Measurements from ENCODE around the gene SLCO3A1. TPM values are rescaled to one million over a fixed set of nuclear protein-coding genes. Genes with fewer than 3 reads are reported as not detected.

SLCO3A1 gene
- total RNA-seq, 1 experiment from 2014 or later: 9.1 TPM

GRCh38 chr15:92184679-92185230, 331.2 kb downstream of the SLCO3A1 start:
- no peak overlapping the region for H3K27ac Mint-ChIP-seq
- no peaks in the 10 kb centered on the region for H3K4me1 Mint-ChIP-seq
- H3K36me3 Mint-ChIP-seq: no peaks in the 10 kb centered on the region
- ATAC-seq (no peak), DNase-seq (ENCODE audit: low spot score) (no peak)
- no peak for TF ChIP-seq MAX (CRISPR knock-in tag; IDR thresholded peaks at IDR 0.05)
- no peak for TF ChIP-seq ATF2 (CRISPR knock-in tag; IDR thresholded peaks at IDR 0.05; ENCODE audit: borderline replicate concordance, low read depth)
- no peak for TF ChIP-seq IRF1 (CRISPR knock-in tag; IDR thresholded peaks at IDR 0.05)
- no peak for TF ChIP-seq TEAD4 (CRISPR knock-in tag; IDR thresholded peaks at IDR 0.05)
- TF ChIP-seq FOXJ3 (CRISPR knock-in tag; IDR thresholded peaks at IDR 0.05; ENCODE audit: borderline replicate concordance): no peak
- no peak for TF ChIP-seq ELF4 (CRISPR knock-in tag; IDR thresholded peaks at IDR 0.05; ENCODE audit: low read depth)
- no peak for TF ChIP-seq MYBL2 (CRISPR knock-in tag; IDR thresholded peaks at IDR 0.05)
- TF ChIP-seq OVOL2 (CRISPR knock-in tag; IDR thresholded peaks at IDR 0.05; ENCODE audit: borderline replicate concordance): no peak
- no peak for TF ChIP-seq ARID4B (CRISPR knock-in tag; IDR thresholded peaks at IDR 0.05; ENCODE audit: borderline replicate concordance)
- TF ChIP-seq TP53 (CRISPR knock-in tag; IDR thresholded peaks at IDR 0.05): no peak
- no peak for TF ChIP-seq RORB (CRISPR knock-in tag; IDR thresholded peaks at IDR 0.05)
- TF ChIP-seq PRRX2 (CRISPR knock-in tag; IDR thresholded peaks at IDR 0.05): no peak
- TF ChIP-seq MXD4 (CRISPR knock-in tag; IDR thresholded peaks at IDR 0.05; ENCODE audit: borderline replicate concordance): no peak
- TF ChIP-seq SOX15 (CRISPR knock-in tag; IDR thresholded peaks at IDR 0.05): no peak
- no peak for TF ChIP-seq RELA (CRISPR knock-in tag; IDR thresholded peaks at IDR 0.05; ENCODE audit: borderline replicate concordance)
- ChIA-PET CTCF (interaction anchor here (1.8 kb wide), 1 partner anchor 87 kb away, joined by 4 read pairs; no protein-coding TSS in a partner anchor), POLR2A (no interaction called here)
- no peaks in the 10 kb centered on the region for H3K27me3 Mint-ChIP-seq (ENCODE audit: low read depth)
- no peak overlapping the region for H3K4me3 Mint-ChIP-seq
- H3K9me3 Mint-ChIP-seq: no peaks in the 10 kb centered on the region

- ATAC-seq (no peak), DNase-seq (ENCODE audit: low spot score) (no peak)
- H3K4me3 Mint-ChIP-seq: no peak overlapping the region
- H3K36me3 Mint-ChIP-seq: no peaks in the 10 kb centered on the region
- H3K4me1 Mint-ChIP-seq: no peaks in the 10 kb centered on the region
- H3K9me3 Mint-ChIP-seq: no peaks in the 10 kb centered on the region; the same call in 1 of the 2 replicates
- H3K27me3 Mint-ChIP-seq (ENCODE audit: low read depth): no peaks in the 10 kb centered on the region
- TF ChIP-seq, protein P1, sequence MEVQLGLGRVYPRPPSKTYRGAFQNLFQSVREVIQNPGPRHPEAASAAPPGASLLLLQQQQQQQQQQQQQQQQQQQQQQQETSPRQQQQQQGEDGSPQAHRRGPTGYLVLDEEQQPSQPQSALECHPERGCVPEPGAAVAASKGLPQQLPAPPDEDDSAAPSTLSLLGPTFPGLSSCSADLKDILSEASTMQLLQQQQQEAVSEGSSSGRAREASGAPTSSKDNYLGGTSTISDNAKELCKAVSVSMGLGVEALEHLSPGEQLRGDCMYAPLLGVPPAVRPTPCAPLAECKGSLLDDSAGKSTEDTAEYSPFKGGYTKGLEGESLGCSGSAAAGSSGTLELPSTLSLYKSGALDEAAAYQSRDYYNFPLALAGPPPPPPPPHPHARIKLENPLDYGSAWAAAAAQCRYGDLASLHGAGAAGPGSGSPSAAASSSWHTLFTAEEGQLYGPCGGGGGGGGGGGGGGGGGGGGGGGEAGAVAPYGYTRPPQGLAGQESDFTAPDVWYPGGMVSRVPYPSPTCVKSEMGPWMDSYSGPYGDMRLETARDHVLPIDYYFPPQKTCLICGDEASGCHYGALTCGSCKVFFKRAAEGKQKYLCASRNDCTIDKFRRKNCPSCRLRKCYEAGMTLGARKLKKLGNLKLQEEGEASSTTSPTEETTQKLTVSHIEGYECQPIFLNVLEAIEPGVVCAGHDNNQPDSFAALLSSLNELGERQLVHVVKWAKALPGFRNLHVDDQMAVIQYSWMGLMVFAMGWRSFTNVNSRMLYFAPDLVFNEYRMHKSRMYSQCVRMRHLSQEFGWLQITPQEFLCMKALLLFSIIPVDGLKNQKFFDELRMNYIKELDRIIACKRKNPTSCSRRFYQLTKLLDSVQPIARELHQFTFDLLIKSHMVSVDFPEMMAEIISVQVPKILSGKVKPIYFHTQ (CRISPR knock-in tag; IDR thresholded peaks at IDR 0.05): no peak
- TF ChIP-seq ATF3 (CRISPR knock-in tag; conservative IDR thresholded peaks at IDR 0.05): no peak
- no peak for TF ChIP-seq SMAD3 (CRISPR knock-in tag; IDR thresholded peaks at IDR 0.05; ENCODE audit: borderline replicate concordance)
- TF ChIP-seq ARID4B (CRISPR knock-in tag; IDR thresholded peaks at IDR 0.05; ENCODE audit: borderline replicate concordance): no peak
- no peak for TF ChIP-seq FOXJ3 (CRISPR knock-in tag; IDR thresholded peaks at IDR 0.05; ENCODE audit: borderline replicate concordance)
- no peak overlapping the region for H3K27ac Mint-ChIP-seq
- POLR2A ChIA-PET: no interaction called here
- CTCF ChIA-PET: no interaction called here
Measured at GRCh38 chr15:92187975-92188374, 334.5 kb downstream of the SLCO3A1 start.
